IgD-negative memory B cell (primary cell): ENCODE measurements around the gene DPP6. TPM values are rescaled to one million over a fixed set of nuclear protein-coding genes. Genes with fewer than 3 reads are reported as not detected.
"Not testable (repeated sequence)": the region's sequence is repeated elsewhere in the genome, so short reads cannot be mapped to it uniquely, and the experiment has no call there.

Experiments
- H3K27ac Mint-ChIP-seq, 3 donors: one replicate each; pipeline ENCODE4 v1.8.0; 2020 to 2022; ENCODE audit warnings: mild to moderate bottlenecking in 3 of 3, mixed read lengths in 3 of 3, moderate library complexity in 1 of 3
- H3K27me3 Mint-ChIP-seq: one replicate; pipeline ENCODE4 v1.8.0; 2021; ENCODE audit warnings: mixed read lengths
- H3K36me3 Mint-ChIP-seq: one replicate; pipeline ENCODE4 v1.8.0; 2020; ENCODE audit warnings: mild to moderate bottlenecking, mixed read lengths
- H3K4me1 Mint-ChIP-seq, 3 donors: one replicate each; pipeline ENCODE4 v1.8.0; 2020 to 2022; ENCODE audit warnings: mixed read lengths in 3 of 3, mild to moderate bottlenecking in 1 of 3
- H3K4me3 Mint-ChIP-seq, 4 donors: one replicate each; pipeline ENCODE4 v1.8.0; 2020 to 2022; ENCODE audit warnings: mild to moderate bottlenecking in 4 of 4, mixed read lengths in 4 of 4, moderate library complexity in 3 of 4
- H3K9me3 Mint-ChIP-seq, 3 donors: one replicate each; pipeline ENCODE4 v1.8.0; 2020 to 2021; ENCODE audit warnings: mixed read lengths in 3 of 3, mild to moderate bottlenecking in 1 of 3
- polyA plus RNA-seq: library from polyadenylated mRNA; unstranded; fragments of 300-500 nt; fragmentation: Illumina TruSeq; gene quantifications from one replicate; pipeline ENCODE4 v1.2.3, GENCODE V29; 2021

Gene DPP6
- polyA plus RNA-seq, 1 donor from 2014 or later: not detected

GRCh38 chr7:154929006-154929726 lies 877.0 kb downstream of the DPP6 start:
- Mint-ChIP-seq H3K4me3 (peak overlapping the region; percentile 94 to 99 (median 96)), H3K4me1 (peaks cover 17 to 22% (median 18%) of the 10 kb centered on the region in 3 donors), H3K36me3 (peaks cover 5% of the 10 kb centered on the region), H3K9me3 (peaks cover 0 to 4% (median 2%) of the 10 kb centered on the region in 3 donors), H3K27me3 (no peaks in the 10 kb centered on the region), H3K27ac (peak overlapping the region; percentile 90 to 99 (median 97))

- Mint-ChIP-seq H3K36me3 (peaks cover 10% of the 10 kb centered on the region), H3K4me3 (peak overlapping the region in 2 of 4 donors; percentile 28 to 81), H3K27me3 (no peaks in the 10 kb centered on the region), H3K27ac (no peak overlapping the region), H3K9me3 (peaks cover 4 to 19% (median 13%) of the 10 kb centered on the region in 3 donors), H3K4me1 (peaks cover 17 to 26% (median 20%) of the 10 kb centered on the region in 3 donors)
Measured at GRCh38 chr7:154931906-154932305, 879.7 kb downstream of the DPP6 start.

GRCh38 chr7:154934353-154934952 lies 882.3 kb downstream of the DPP6 start:
- not testable (repeated sequence) for H3K27ac Mint-ChIP-seq, H3K36me3 Mint-ChIP-seq, H3K27me3 Mint-ChIP-seq
- Mint-ChIP-seq H3K4me1 (peaks cover 12 to 22% (median 20%) of the 10 kb centered on the region in 3 donors), H3K4me3 (peak overlapping the region in 1 of 4 donors; percentile 73), H3K9me3 (peaks cover 4 to 19% (median 13%) of the 10 kb centered on the region in 3 donors)

- no peak overlapping the region for H3K4me3 Mint-ChIP-seq
- H3K36me3 Mint-ChIP-seq: peaks cover 10% of the 10 kb centered on the region
Measured at GRCh38 chr7:154937837-154938236, 885.6 kb downstream of the DPP6 start.

GRCh38 chr7:154942691-154943090 lies 890.5 kb downstream of the DPP6 start:
- Mint-ChIP-seq H3K27ac (no peak overlapping the region), H3K36me3 (no peaks in the 10 kb centered on the region), H3K27me3 (no peaks in the 10 kb centered on the region), H3K4me1 (peaks cover 2 to 5% (median 3%) of the 10 kb centered on the region in 3 donors), H3K4me3 (no peak overlapping the region), H3K9me3 (no peaks in the 10 kb centered on the region)

More at GRCh38 chr7:154937837-154938236, 885.6 kb downstream of the DPP6 start:
- no peak overlapping the region for H3K27ac Mint-ChIP-seq
- peaks cover 4 to 19% (median 11%) of the 10 kb centered on the region in 3 donors for H3K9me3 Mint-ChIP-seq
- peaks cover 2 to 11% (median 9%) of the 10 kb centered on the region in 3 donors for H3K4me1 Mint-ChIP-seq
- no peaks in the 10 kb centered on the region for H3K27me3 Mint-ChIP-seq
